NCI-H2171 (cell line): ENCODE data around the gene PTGES.

Source experiments
- DNase-seq: peaks from one replicate; lab custom pipeline; 2025; lab: John Stamatoyannopoulos, UW

The PTGES gene

GRCh38 chr9:129745200-129745599 lies 7.6 kb downstream of the PTGES start:
- no peak for DNase-seq

GRCh38 chr9:129740666-129741464 lies 12.0 kb downstream of the PTGES start:
- no peak for DNase-seq

GRCh38 chr9:129740174-129740573 lies 12.7 kb downstream of the PTGES start:
- DNase-seq = no peak

- no peak for DNase-seq
Observed at GRCh38 chr9:129739432-129739831, 13.4 kb downstream of the PTGES start.

GRCh38 chr9:129737479-129738274 lies 15.2 kb downstream of the PTGES start:
- peak; percentile 95 for DNase-seq

GRCh38 chr9:129736334-129736733 lies 16.5 kb downstream of the PTGES start:
- no peak for DNase-seq

GRCh38 chr9:129735546-129735945 lies 17.3 kb downstream of the PTGES start:
- DNase-seq = no peak

GRCh38 chr9:129733632-129733953 lies 19.2 kb downstream of the PTGES start:
- no peak for DNase-seq

- DNase-seq = no peak
Observed at GRCh38 chr9:129732946-129733631, 19.8 kb downstream of the PTGES start.

- no peak for DNase-seq
Observed at GRCh38 chr9:129732100-129732499, 20.7 kb downstream of the PTGES start.

GRCh38 chr9:129731477-129732085 lies 21.3 kb downstream of the PTGES start:
- no peak for DNase-seq

GRCh38 chr9:129728744-129729143 lies 24.1 kb downstream of the PTGES start:
- DNase-seq = no peak

- peak; percentile 93 for DNase-seq
Observed at GRCh38 chr9:129726322-129727160, 26.3 kb downstream of the PTGES start.

GRCh38 chr9:129725795-129726251 lies 27.0 kb downstream of the PTGES start:
- no peak for DNase-seq

GRCh38 chr9:129724456-129725190 lies 28.2 kb downstream of the PTGES start:
- DNase-seq = no peak

GRCh38 chr9:129722913-129723312 lies 29.9 kb downstream of the PTGES start:
- DNase-seq = no peak

GRCh38 chr9:129720865-129721545 lies 31.8 kb downstream of the PTGES start:
- DNase-seq = no peak

- no peak for DNase-seq
Observed at GRCh38 chr9:129720181-129720864, 32.5 kb downstream of the PTGES start.

- no peak for DNase-seq
Observed at GRCh38 chr9:129719135-129719534, 33.7 kb downstream of the PTGES start.
